ENCODE measurements around the gene FAM90A26. TPM values are rescaled to one million over a fixed set of nuclear protein-coding genes. Genes with fewer than 3 reads are reported as not detected.
"Not testable (repeated sequence)": the region's sequence is repeated elsewhere in the genome, so short reads cannot be mapped to it uniquely, and the experiment has no call there.

Gene FAM90A26
- total and polyA plus RNA-seq, 2 of the 8 experiments (the other 6 are each of a cell fraction or from before 2014, with no cell fraction given): not detected

- H3K9ac ChIP-seq (replicated peaks in 1 of 4; ENCODE audit: extremely low read depth in 1 of 4, low read depth in 3 of 4, low read length in 3 of 4); H2AFZ ChIP-seq (ENCODE audit: low read length); H2BK120ac ChIP-seq (replicated peaks; ENCODE audit: low read depth, low read length); H2BK5ac ChIP-seq (ENCODE audit: low read depth, low read length); H3K4ac ChIP-seq (replicated peaks; ENCODE audit: insufficient read length, low read depth, low read length); H4K8ac ChIP-seq (ENCODE audit: extremely low read depth, insufficient read depth, low read length); H2BK12ac ChIP-seq (ENCODE audit: low read depth, low read length); H3K4me3 ChIP-seq (ENCODE audit: extremely low read depth in 1 of 4, insufficient read depth in 2 of 4, low read depth in 3 of 4, low read length in 4 of 4); H3K18ac ChIP-seq (ENCODE audit: extremely low read depth, low read length); H3K23ac ChIP-seq (ENCODE audit: insufficient read length); H4K20me1 ChIP-seq (replicated peaks in 1 of 2; ENCODE audit: control insufficient read depth in 1 of 2, insufficient read depth in 2 of 2, low read length in 2 of 2); H3K79me1 ChIP-seq (ENCODE audit: low read depth, low read length); H3K27me3 ChIP-seq (replicated peaks in 1 of 4; ENCODE audit: control insufficient read depth in 3 of 4, extremely low read depth in 1 of 4, insufficient read depth in 3 of 4, low read length in 3 of 4); H3K27ac ChIP-seq (ENCODE audit: low read depth, low read length); CTCF ChIA-PET (ENCODE audit: partially characterized antibody); H3K23me2 ChIP-seq (ENCODE audit: low read depth, low read length); POLR2A ChIA-PET (ENCODE audit: partially characterized antibody); H3K14ac ChIP-seq (ENCODE audit: insufficient read length); H3K79me2 ChIP-seq (ENCODE audit: control insufficient read depth in 1 of 2, insufficient read depth in 2 of 2, low read length in 2 of 2); DNase-seq (ENCODE audit: low read depth in 1 of 2, low spot score in 2 of 2); H4K91ac ChIP-seq (replicated peaks; ENCODE audit: insufficient read length, low read length); H3K56ac ChIP-seq (replicated peaks; ENCODE audit: insufficient read length, low read depth, low read length); H2BK15ac ChIP-seq (ENCODE audit: low read length); H2BK20ac ChIP-seq (ENCODE audit: low read length); H3K4me1 ChIP-seq (replicated peaks in 1 of 4; ENCODE audit: control insufficient read depth in 3 of 4, insufficient read depth in 4 of 4, low read length in 3 of 4); H3K4me2 ChIP-seq (ENCODE audit: insufficient read depth in 1 of 2, low read depth in 2 of 2, low read length in 2 of 2); H4K5ac ChIP-seq (ENCODE audit: insufficient read length, low read depth, low read length); H2AK5ac ChIP-seq (ENCODE audit: low read depth, low read length); H3K36me3 ChIP-seq (ENCODE audit: control insufficient read depth in 2 of 4, insufficient read depth in 4 of 4, low read length in 3 of 4); FAIRE-seq: not testable (repeated sequence)
- H3K9me3 ChIP-seq (ENCODE audit: insufficient read depth in 2 of 2, low read depth in 1 of 2, low read length in 1 of 2): peaks cover 4 to 63% of the 10 kb centered on the region in 2 experiments; a peak in 2 of 4 replicates
- WGBS, 2 experiments (ENCODE audit: extremely low coverage in 1 of 2, insufficient coverage in 1 of 2, insufficient read length in 1 of 2, insufficient replicate concordance in 2 of 2, low coverage in 1 of 2, low lambda C conversion rate in 2 of 2, missing lambda C conversion rate in 1 of 2): 78% methylated on average over 12 of the region's 12 CpGs; no CpG with 5 or more reads in 1 of the 2 experiments
Measured at GRCh38 chr4:9155101-9155886, 14.9 kb upstream of the FAM90A26 start.

- H4K8ac ChIP-seq (ENCODE audit: extremely low read depth, insufficient read depth, low read length); POLR2A ChIA-PET (ENCODE audit: partially characterized antibody); H3K23ac ChIP-seq (ENCODE audit: insufficient read length); H2BK15ac ChIP-seq (ENCODE audit: low read length); CTCF ChIA-PET (ENCODE audit: partially characterized antibody); H3K27me3 ChIP-seq (replicated peaks in 1 of 4; ENCODE audit: control insufficient read depth in 3 of 4, extremely low read depth in 1 of 4, insufficient read depth in 3 of 4, low read length in 3 of 4); H3K79me2 ChIP-seq (ENCODE audit: control insufficient read depth in 1 of 2, insufficient read depth in 2 of 2, low read length in 2 of 2); DNase-seq (ENCODE audit: low read depth in 1 of 2, low spot score in 2 of 2); H3K4me2 ChIP-seq (ENCODE audit: insufficient read depth in 1 of 2, low read depth in 2 of 2, low read length in 2 of 2); H2AFZ ChIP-seq (ENCODE audit: low read length); H2BK20ac ChIP-seq (ENCODE audit: low read length); H2BK12ac ChIP-seq (ENCODE audit: low read depth, low read length); H3K18ac ChIP-seq (ENCODE audit: extremely low read depth, low read length); H4K20me1 ChIP-seq (replicated peaks in 1 of 2; ENCODE audit: control insufficient read depth in 1 of 2, insufficient read depth in 2 of 2, low read length in 2 of 2); H4K91ac ChIP-seq (replicated peaks; ENCODE audit: insufficient read length, low read length); H3K56ac ChIP-seq (replicated peaks; ENCODE audit: insufficient read length, low read depth, low read length); H3K9ac ChIP-seq (replicated peaks in 1 of 4; ENCODE audit: extremely low read depth in 1 of 4, low read depth in 3 of 4, low read length in 3 of 4); H4K5ac ChIP-seq (ENCODE audit: insufficient read length, low read depth, low read length); H3K4me1 ChIP-seq (replicated peaks in 1 of 4; ENCODE audit: control insufficient read depth in 3 of 4, insufficient read depth in 4 of 4, low read length in 3 of 4); H3K27ac ChIP-seq (ENCODE audit: low read depth, low read length); H3K14ac ChIP-seq (ENCODE audit: insufficient read length); H3K4ac ChIP-seq (replicated peaks; ENCODE audit: insufficient read length, low read depth, low read length); H3K23me2 ChIP-seq (ENCODE audit: low read depth, low read length); H2AK5ac ChIP-seq (ENCODE audit: low read depth, low read length); H2BK120ac ChIP-seq (replicated peaks; ENCODE audit: low read depth, low read length); H3K36me3 ChIP-seq (ENCODE audit: control insufficient read depth in 2 of 4, insufficient read depth in 4 of 4, low read length in 3 of 4); H2BK5ac ChIP-seq (ENCODE audit: low read depth, low read length); H3K4me3 ChIP-seq (ENCODE audit: extremely low read depth in 1 of 4, insufficient read depth in 2 of 4, low read depth in 3 of 4, low read length in 4 of 4); H3K79me1 ChIP-seq (ENCODE audit: low read depth, low read length); FAIRE-seq: not testable (repeated sequence)
- 83% methylated on average over 1 of the region's 6 CpGs; no CpG with 5 or more reads in 1 of the 2 experiments for WGBS, 2 experiments (ENCODE audit: extremely low coverage in 1 of 2, insufficient coverage in 1 of 2, insufficient read length in 1 of 2, insufficient replicate concordance in 2 of 2, low coverage in 1 of 2, low lambda C conversion rate in 2 of 2, missing lambda C conversion rate in 1 of 2)
- peaks cover 7 to 67% of the 10 kb centered on the region in 2 experiments; a peak in 2 of 4 replicates for H3K9me3 ChIP-seq (ENCODE audit: insufficient read depth in 2 of 2, low read depth in 1 of 2, low read length in 1 of 2)
Measured at GRCh38 chr4:9158392-9158791, 11.8 kb upstream of the FAM90A26 start.
